ENCODE results near the gene HNRNPUL2. TPM values are rescaled to one million over a fixed set of nuclear protein-coding genes. Genes with fewer than 3 reads are reported as not detected.
A peak's percentile ranks its signal among the peaks of the same experiment; 100 is the strongest.

Gene HNRNPUL2
- polyA plus RNA-seq, 1 donor from 2014 or later = 27.5 TPM

GRCh38 chr11:62707277-62707861 lies 19.9 kb downstream of the HNRNPUL2 start, which contains the start of the genes BSCL2 and GNG3:
Gene BSCL2, minus strand, starts transcription at chr11:62707424. Its CDS starts 229 bp downstream, at chr11:62707195.
Gene GNG3, plus strand, starts transcription at chr11:62707676. Its CDS starts 620 bp downstream, at chr11:62708296.
- Histone ChIP-seq H3K4me3 (ENCODE audit: low read length) (peak within 1 kb of the TSS; percentile 75), H4K20me1 (ENCODE audit: insufficient read depth) (no peaks in the 10 kb centered on the region), H3K27me3 (ENCODE audit: insufficient read depth, low read depth, low read length) (no peaks in the 10 kb centered on the region), H3K4me2 (ENCODE audit: low read length) (peak within 1 kb of the TSS; percentile 98), H3F3A (ENCODE audit: insufficient read depth, low read length, poor library complexity, severe bottlenecking) (peaks cover 6% of the 10 kb centered on the region), H3K79me2 (replicated peaks; ENCODE audit: insufficient read depth, low read length) (peaks cover 40% of the 10 kb centered on the region), H3K9me3 (ENCODE audit: low read length) (no peaks in the 10 kb centered on the region), H3K9ac (ENCODE audit: low read length) (peak within 1 kb of the TSS; percentile 99), H3K9me2 (ENCODE audit: insufficient read depth, low read length) (no peaks in the 10 kb centered on the region), H2AFZ (ENCODE audit: low read depth, low read length) (no peak within 1 kb of the TSS), H3K27ac (ENCODE audit: low read length) (peak within 1 kb of the TSS; percentile 96), H3K36me3 (ENCODE audit: insufficient read depth, low read length) (peaks cover 11% of the 10 kb centered on the region)
- TF ChIP-seq EZH2 (IDR thresholded peaks at IDR 0.05; ENCODE audit: borderline replicate concordance, insufficient read depth, low read length, poor library complexity, severe bottlenecking) (no peak), MXI1 (conservative IDR thresholded peaks at IDR 0.05; ENCODE audit: poor library complexity, severe bottlenecking) (peak; percentile 67), EP300 (conservative IDR thresholded peaks at IDR 0.05; ENCODE audit: poor library complexity, severe bottlenecking) (peak; percentile 93), POLR2AphosphoS5 (IDR thresholded peaks at IDR 0.05) (peak; percentile 90), TAF1 (IDR thresholded peaks at IDR 0.05; ENCODE audit: low read depth) (peak; percentile 73), RAD21 (conservative IDR thresholded peaks at IDR 0.05) (peak; percentile 49), SMC3 (conservative IDR thresholded peaks at IDR 0.05; ENCODE audit: poor library complexity) (peak; percentile 55)
- TF ChIP-seq, protein P1, sequence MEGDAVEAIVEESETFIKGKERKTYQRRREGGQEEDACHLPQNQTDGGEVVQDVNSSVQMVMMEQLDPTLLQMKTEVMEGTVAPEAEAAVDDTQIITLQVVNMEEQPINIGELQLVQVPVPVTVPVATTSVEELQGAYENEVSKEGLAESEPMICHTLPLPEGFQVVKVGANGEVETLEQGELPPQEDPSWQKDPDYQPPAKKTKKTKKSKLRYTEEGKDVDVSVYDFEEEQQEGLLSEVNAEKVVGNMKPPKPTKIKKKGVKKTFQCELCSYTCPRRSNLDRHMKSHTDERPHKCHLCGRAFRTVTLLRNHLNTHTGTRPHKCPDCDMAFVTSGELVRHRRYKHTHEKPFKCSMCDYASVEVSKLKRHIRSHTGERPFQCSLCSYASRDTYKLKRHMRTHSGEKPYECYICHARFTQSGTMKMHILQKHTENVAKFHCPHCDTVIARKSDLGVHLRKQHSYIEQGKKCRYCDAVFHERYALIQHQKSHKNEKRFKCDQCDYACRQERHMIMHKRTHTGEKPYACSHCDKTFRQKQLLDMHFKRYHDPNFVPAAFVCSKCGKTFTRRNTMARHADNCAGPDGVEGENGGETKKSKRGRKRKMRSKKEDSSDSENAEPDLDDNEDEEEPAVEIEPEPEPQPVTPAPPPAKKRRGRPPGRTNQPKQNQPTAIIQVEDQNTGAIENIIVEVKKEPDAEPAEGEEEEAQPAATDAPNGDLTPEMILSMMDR (IDR thresholded peaks at IDR 0.05; ENCODE audit: poor library complexity, severe bottlenecking) = peak; percentile 39
- TF ChIP-seq, protein P2, sequence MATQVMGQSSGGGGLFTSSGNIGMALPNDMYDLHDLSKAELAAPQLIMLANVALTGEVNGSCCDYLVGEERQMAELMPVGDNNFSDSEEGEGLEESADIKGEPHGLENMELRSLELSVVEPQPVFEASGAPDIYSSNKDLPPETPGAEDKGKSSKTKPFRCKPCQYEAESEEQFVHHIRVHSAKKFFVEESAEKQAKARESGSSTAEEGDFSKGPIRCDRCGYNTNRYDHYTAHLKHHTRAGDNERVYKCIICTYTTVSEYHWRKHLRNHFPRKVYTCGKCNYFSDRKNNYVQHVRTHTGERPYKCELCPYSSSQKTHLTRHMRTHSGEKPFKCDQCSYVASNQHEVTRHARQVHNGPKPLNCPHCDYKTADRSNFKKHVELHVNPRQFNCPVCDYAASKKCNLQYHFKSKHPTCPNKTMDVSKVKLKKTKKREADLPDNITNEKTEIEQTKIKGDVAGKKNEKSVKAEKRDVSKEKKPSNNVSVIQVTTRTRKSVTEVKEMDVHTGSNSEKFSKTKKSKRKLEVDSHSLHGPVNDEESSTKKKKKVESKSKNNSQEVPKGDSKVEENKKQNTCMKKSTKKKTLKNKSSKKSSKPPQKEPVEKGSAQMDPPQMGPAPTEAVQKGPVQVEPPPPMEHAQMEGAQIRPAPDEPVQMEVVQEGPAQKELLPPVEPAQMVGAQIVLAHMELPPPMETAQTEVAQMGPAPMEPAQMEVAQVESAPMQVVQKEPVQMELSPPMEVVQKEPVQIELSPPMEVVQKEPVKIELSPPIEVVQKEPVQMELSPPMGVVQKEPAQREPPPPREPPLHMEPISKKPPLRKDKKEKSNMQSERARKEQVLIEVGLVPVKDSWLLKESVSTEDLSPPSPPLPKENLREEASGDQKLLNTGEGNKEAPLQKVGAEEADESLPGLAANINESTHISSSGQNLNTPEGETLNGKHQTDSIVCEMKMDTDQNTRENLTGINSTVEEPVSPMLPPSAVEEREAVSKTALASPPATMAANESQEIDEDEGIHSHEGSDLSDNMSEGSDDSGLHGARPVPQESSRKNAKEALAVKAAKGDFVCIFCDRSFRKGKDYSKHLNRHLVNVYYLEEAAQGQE (IDR thresholded peaks at IDR 0.05; ENCODE audit: borderline replicate concordance) = no peak

DNA sequence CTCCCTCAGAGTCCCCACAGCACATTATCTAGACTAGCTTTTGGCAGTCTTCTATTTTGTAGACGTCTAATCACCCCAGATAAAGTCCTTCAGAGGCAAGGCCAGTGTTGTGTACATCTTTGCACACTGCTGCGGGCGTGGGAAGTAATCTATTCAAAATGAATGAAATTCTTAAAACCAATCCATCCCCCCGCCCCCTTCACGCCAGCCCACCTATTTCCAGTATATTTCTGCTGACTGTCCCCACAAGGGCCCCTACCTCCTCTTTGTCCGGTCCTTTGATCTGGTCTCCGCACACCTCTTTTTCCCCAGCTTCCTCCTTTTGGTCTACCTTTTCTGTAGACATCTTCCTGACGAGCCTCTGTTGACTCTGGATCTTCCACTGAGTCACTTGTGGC lies 20.4 kb downstream of the HNRNPUL2 start:
- H4K20me1 ChIP-seq (ENCODE audit: insufficient read depth) = no peaks in the 10 kb centered on the region
- peak overlapping the region; percentile 75 for H3K4me3 ChIP-seq (ENCODE audit: low read length)
- peaks cover 6% of the 10 kb centered on the region for H3F3A ChIP-seq (ENCODE audit: insufficient read depth, low read length, poor library complexity, severe bottlenecking)
- TF ChIP-seq POLR2AphosphoS5 (IDR thresholded peaks at IDR 0.05) (no peak), SMC3 (conservative IDR thresholded peaks at IDR 0.05; ENCODE audit: poor library complexity) (no peak), EZH2 (IDR thresholded peaks at IDR 0.05; ENCODE audit: borderline replicate concordance, insufficient read depth, low read length, poor library complexity, severe bottlenecking) (no peak), TAF1 (IDR thresholded peaks at IDR 0.05; ENCODE audit: low read depth) (no peak), RAD21 (conservative IDR thresholded peaks at IDR 0.05) (no peak), MXI1 (conservative IDR thresholded peaks at IDR 0.05; ENCODE audit: poor library complexity, severe bottlenecking) (no peak), EP300 (conservative IDR thresholded peaks at IDR 0.05; ENCODE audit: poor library complexity, severe bottlenecking) (no peak)
- TF ChIP-seq, protein P1 (IDR thresholded peaks at IDR 0.05; ENCODE audit: poor library complexity, severe bottlenecking) = no peak
- TF ChIP-seq, protein P2 (IDR thresholded peaks at IDR 0.05; ENCODE audit: borderline replicate concordance) = no peak
- H3K9ac ChIP-seq (ENCODE audit: low read length) = peak overlapping the region; percentile 99
- peak overlapping the region; percentile 96 for H3K27ac ChIP-seq (ENCODE audit: low read length)
- no peaks in the 10 kb centered on the region for H3K27me3 ChIP-seq (ENCODE audit: insufficient read depth, low read depth, low read length)
- H3K9me2 ChIP-seq (ENCODE audit: insufficient read depth, low read length) = no peaks in the 10 kb centered on the region
- peak overlapping the region; percentile 77 for H3K4me2 ChIP-seq (ENCODE audit: low read length)
- peaks cover 40% of the 10 kb centered on the region for H3K79me2 ChIP-seq (replicated peaks; ENCODE audit: insufficient read depth, low read length)
- H2AFZ ChIP-seq (ENCODE audit: low read depth, low read length) = no peak overlapping the region
- peaks cover 11% of the 10 kb centered on the region for H3K36me3 ChIP-seq (ENCODE audit: insufficient read depth, low read length)
- no peaks in the 10 kb centered on the region for H3K9me3 ChIP-seq (ENCODE audit: low read length)

Measured in neural cell (in vitro differentiated cells).